Tongue (tissue), 2 donors: Measurements from ENCODE around the gene NRIP1. TPM values are rescaled to one million over a fixed set of nuclear protein-coding genes. Genes with fewer than 3 reads are reported as not detected.

Experiments used
- DNase-seq: peaks from one replicate; pipeline ENCODE4 v3.0.0-alpha.2; 2015
- total RNA-seq: library from RNA; depleted of rRNA; stranded (reverse); fragments of >200 nt; gene quantifications from one replicate; pipeline ENCODE4 v1.2.3, GENCODE V29; 2014

NRIP1 gene
- total RNA-seq, 1 donor from 2014 or later: 99.2 TPM

DNA sequence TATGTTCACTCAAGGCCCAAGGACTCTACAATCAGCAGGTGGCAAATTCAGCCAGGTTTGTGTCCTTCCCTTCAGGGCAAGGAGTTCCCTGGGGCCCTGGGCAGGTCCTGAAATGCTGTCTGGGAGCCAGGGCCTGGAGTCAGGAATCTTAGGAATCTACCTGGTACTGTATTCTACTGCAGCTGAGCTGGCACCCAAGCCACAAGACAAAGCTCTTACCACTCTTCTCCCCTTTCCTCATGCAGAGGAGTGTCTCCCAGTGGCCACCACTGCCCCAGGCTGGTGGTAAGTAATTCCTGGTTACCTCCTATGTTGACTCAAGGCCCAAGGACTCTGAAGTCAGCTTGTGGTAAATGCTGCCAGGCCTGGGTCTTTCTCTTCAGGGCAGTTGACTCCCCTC lies 153.4 kb downstream of the NRIP1 start:
- no peak for DNase-seq
